ENCODE data around the gene PQBP1.

DNA sequence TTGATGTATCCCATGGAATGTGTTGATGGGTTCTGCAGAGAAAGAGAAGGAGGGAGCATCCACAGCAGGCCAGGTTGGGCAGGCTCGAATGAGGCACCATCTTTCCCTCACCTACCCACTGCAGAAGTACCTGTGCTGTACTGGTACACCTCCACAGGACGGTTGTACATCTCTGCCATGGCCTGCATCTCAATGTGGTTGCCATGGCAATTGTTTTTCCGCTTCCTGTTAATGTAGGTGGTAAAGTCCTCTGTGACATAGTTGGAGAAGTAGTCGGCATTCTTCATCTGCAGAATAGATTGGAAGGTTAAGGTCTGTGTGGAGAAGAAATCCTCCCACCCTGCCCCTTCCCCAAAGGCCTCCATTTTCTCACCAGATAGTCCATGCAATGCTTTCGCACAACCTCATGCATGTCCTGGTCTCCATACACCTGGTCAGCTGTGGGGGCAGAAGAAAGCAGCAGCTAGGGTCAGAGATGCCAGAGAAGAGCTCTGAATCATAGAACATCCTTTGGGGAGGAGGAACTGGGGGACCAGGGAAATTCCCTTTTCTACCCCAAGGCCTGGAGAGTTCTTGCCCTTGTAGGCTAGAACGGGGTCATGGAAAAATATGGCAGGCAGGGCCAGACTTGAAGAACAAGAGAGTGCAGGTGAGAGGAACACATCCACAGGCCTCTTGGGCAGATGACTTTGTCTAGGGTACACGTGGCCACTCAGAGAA, 37.0 kb downstream of the PQBP1 start:
- TF ChIP-seq POLR2A (IDR thresholded peaks at IDR 0.05): no peak
- no peak for TF ChIP-seq CTCF (IDR thresholded peaks at IDR 0.05)
